ENCODE measurements around the gene LITAF. TPM values are rescaled to one million over a fixed set of nuclear protein-coding genes. Genes with fewer than 3 reads are reported as not detected.

LITAF gene
- polyA plus RNA-seq, 2 of the 4 experiments (the other 2 are of a cell fraction): 197 to 227 TPM

GRCh38 chr16:11572301-11572995 is 14.3 kb downstream of the LITAF start:
- DNase-seq (ENCODE audit: low read depth in 1 of 2, low spot score in 1 of 2) (no peak), FAIRE-seq (no peak), ATAC-seq (no peak)
- ChIA-PET CTCF (no interaction called here), POLR2A (no interaction called here)
- Histone ChIP-seq H3K4me2 (no peak overlapping the region), H3K9me3 (no peaks in the 10 kb centered on the region), H3K27ac (no peak overlapping the region), H3K4me3 (no peak overlapping the region), H3K4me1 (peaks cover 61% of the 10 kb centered on the region)
- 85% methylated on average over 17 of the region's 17 CpGs for WGBS (ENCODE audit: missing lambda C conversion rate)
- TF ChIP-seq BHLHE40 (IDR thresholded peaks at IDR 0.05; ENCODE audit: low read depth, low read length): no peak
- TF ChIP-seq JUNB (IDR thresholded peaks at IDR 0.05): no peak
- TF ChIP-seq MAZ (IDR thresholded peaks at IDR 0.05; ENCODE audit: borderline replicate concordance, low read depth, low read length): no peak
- no peak for TF ChIP-seq ZFP36 (IDR thresholded peaks at IDR 0.05; ENCODE audit: borderline replicate concordance, partially characterized antibody)
- TF ChIP-seq KDM5A (IDR thresholded peaks at IDR 0.05): no peak
- no peak for TF ChIP-seq CBX8 (IDR thresholded peaks at IDR 0.05)
- no peak for TF ChIP-seq SMC3 (IDR thresholded peaks at IDR 0.05)
- no peak for TF ChIP-seq RARB (CRISPR knock-in tag; IDR thresholded peaks at IDR 0.05)
- TF ChIP-seq, protein P1, sequence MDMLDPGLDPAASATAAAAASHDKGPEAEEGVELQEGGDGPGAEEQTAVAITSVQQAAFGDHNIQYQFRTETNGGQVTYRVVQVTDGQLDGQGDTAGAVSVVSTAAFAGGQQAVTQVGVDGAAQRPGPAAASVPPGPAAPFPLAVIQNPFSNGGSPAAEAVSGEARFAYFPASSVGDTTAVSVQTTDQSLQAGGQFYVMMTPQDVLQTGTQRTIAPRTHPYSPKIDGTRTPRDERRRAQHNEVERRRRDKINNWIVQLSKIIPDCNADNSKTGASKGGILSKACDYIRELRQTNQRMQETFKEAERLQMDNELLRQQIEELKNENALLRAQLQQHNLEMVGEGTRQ (IDR thresholded peaks at IDR 0.05): peak; percentile 81

DNA sequence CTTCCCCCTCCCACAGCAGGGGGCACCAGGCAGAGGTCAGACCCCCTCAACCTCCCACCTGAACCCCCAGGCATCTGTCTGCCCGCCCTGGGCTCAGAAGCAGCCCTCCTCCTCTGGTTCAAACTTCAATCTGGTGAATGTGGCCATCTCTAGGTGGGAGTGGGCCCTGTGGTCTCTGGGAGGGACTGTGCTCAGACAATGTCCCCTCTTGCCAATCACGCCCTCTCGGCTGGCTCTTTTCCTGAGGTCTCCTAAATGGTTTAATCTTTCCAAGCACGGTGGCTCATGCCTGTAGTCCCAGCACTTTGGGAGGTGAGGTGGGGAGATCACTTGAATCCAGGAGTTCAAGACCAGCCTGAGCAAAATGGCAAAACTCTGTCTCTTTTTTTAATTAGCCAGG is 15.2 kb downstream of the LITAF start:
- H3K4me2 ChIP-seq: no peak overlapping the region
- H3K9me3 ChIP-seq: no peaks in the 10 kb centered on the region
- ATAC-seq (no peak; a peak in 1 of 6 replicates), FAIRE-seq (no peak), DNase-seq (ENCODE audit: low read depth in 1 of 2, low spot score in 1 of 2) (no peak)
- TF ChIP-seq HOXB5 (CRISPR knock-in tag; IDR thresholded peaks at IDR 0.05): no peak
- no peak for TF ChIP-seq CHD4 (IDR thresholded peaks at IDR 0.05; ENCODE audit: borderline replicate concordance)
- TF ChIP-seq HOXB13 (CRISPR knock-in tag; IDR thresholded peaks at IDR 0.05; ENCODE audit: low read depth): no peak
- TF ChIP-seq MYC (IDR thresholded peaks at IDR 0.05; ENCODE audit: borderline replicate concordance, low read length): no peak
- no peak for TF ChIP-seq CHD2 (IDR thresholded peaks at IDR 0.05; ENCODE audit: low read length, partially characterized antibody)
- no peak for TF ChIP-seq PHF8 (IDR thresholded peaks at IDR 0.05; ENCODE audit: borderline replicate concordance, low read depth)
- POLR2A ChIA-PET: no interaction called here
- peak overlapping the region in 1 of 2 experiments; percentile 42; a peak in 3 of 6 replicates for H3K27ac ChIP-seq
- WGBS (ENCODE audit: missing lambda C conversion rate): 95% methylated on average over 4 of the region's 4 CpGs
- CTCF ChIA-PET: no interaction called here
- peaks cover 52% of the 10 kb centered on the region for H3K4me1 ChIP-seq
- no peak overlapping the region for H3K4me3 ChIP-seq

DNA sequence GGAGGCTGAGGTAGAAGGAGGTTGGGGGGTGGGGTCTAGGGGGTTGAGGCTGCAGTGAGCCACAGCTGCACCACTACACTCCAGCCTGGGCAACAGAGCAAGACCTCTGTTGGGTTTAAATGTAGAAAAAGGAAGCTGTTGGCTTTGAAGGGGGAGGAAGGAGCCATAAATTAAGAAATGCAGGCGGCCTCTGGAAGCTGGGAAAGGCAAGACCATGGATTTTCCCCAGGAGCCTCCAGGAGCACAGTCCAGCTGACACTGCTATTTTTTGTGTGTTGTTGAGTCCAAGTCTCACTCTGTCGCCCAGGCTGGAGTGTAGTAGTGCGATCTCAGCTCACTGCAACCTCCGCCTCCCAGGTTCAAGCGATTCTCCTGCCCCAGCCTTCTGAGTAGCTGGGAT is 15.9 kb downstream of the LITAF start:
- CTCF ChIA-PET: no interaction called here
- POLR2A ChIA-PET: no interaction called here

DNA sequence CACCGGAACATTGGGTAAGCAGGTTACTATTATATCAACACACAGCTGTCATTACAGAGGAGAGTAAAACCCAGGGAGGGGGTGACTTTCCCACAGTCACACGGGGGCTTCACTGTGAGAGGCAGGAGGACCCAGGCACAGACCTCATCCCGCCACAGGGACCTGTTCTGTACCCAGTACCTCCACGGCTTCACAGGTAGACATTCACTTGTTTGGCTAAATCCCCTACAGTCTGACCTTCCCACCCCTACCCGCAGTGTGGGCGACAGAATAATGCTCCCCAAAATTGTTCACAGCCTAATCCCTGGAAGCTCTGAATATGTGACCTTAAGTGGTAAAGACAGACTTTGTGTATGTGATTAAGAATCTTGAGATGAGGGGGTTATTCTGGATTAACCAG is 16.5 kb downstream of the LITAF start:
- no peak for FAIRE-seq
- Histone ChIP-seq H3K27ac (no peak overlapping the region), H3K4me2 (no peak overlapping the region), H3K4me3 (no peak overlapping the region), H3K9me3 (no peaks in the 10 kb centered on the region), H3K4me1 (peaks cover 50% of the 10 kb centered on the region)
- no peak for DNase-seq (ENCODE audit: low read depth in 1 of 2, low spot score in 1 of 2)
- ChIA-PET CTCF (no interaction called here), POLR2A (no interaction called here)
- 88% methylated on average over 6 of the region's 6 CpGs for WGBS (ENCODE audit: missing lambda C conversion rate)
- no peak for ATAC-seq
- TF ChIP-seq RNF2 (IDR thresholded peaks at IDR 0.05; ENCODE audit: borderline replicate concordance, low read depth) (no peak), POLR2A (IDR thresholded peaks at IDR 0.05; ENCODE audit: low read length) (no peak), EHMT2 (IDR thresholded peaks at IDR 0.05; ENCODE audit: low read depth) (no peak), KDM1A (IDR thresholded peaks at IDR 0.05; ENCODE audit: low read depth) (no peak), PBX3 (IDR thresholded peaks at IDR 0.05) (no peak), SREBF2 (IDR thresholded peaks at IDR 0.05) (no peak), EHF (CRISPR knock-in tag; IDR thresholded peaks at IDR 0.05) (no peak), RARB (CRISPR knock-in tag; IDR thresholded peaks at IDR 0.05) (no peak), JUN (IDR thresholded peaks at IDR 0.05) (no peak), POLR2AphosphoS2 (conservative IDR thresholded peaks at IDR 0.05; ENCODE audit: low read length) (no peak)

More for the DNA sequence above, 15.9 kb downstream of the LITAF start:
- no peak for TF ChIP-seq GATA3 (IDR thresholded peaks at IDR 0.05; ENCODE audit: borderline replicate concordance)
- TF ChIP-seq MAFK (IDR thresholded peaks at IDR 0.05; ENCODE audit: partially characterized antibody): peak; percentile 26
- no peak for TF ChIP-seq FOSB (CRISPR knock-in tag; IDR thresholded peaks at IDR 0.05)
- H3K4me1 ChIP-seq: peaks cover 50% of the 10 kb centered on the region
- H3K4me3 ChIP-seq: no peak overlapping the region
- H3K4me2 ChIP-seq: no peak overlapping the region
- H3K9me3 ChIP-seq: no peaks in the 10 kb centered on the region
- DNase-seq (ENCODE audit: low read depth in 1 of 2, low spot score in 1 of 2): no peak
- peak overlapping the region in 1 of 2 experiments; percentile 39; a peak in 1 of 6 replicates for H3K27ac ChIP-seq
- 0 out of 6 replicates have a peak, but pooled peaks have one; percentile 8 to 19 for ATAC-seq
- 93% methylated on average over 5 of the region's 5 CpGs for WGBS (ENCODE audit: missing lambda C conversion rate)
- no peak for FAIRE-seq

All from A549 (cell line).